Hematopoietic multipotent progenitor cell (in vitro differentiated cells): ENCODE data around the gene RAB4B. TPM values are rescaled to one million over a fixed set of nuclear protein-coding genes. Genes with fewer than 3 reads are reported as not detected.
"Not testable (repeated sequence)": the region's sequence is repeated elsewhere in the genome, so short reads cannot be mapped to it uniquely, and the experiment has no call there.

Experiments
- DNase-seq, 3 donors: peaks; one replicate each; pipeline ENCODE4 v3.0.0-alpha.2; 2011 to 2015; ENCODE audit warnings: low read depth in 2 of 3, low spot score in 2 of 3
- total RNA-seq: library from RNA; depleted of rRNA; stranded (reverse); fragments of >200 nt; gene quantifications from one replicate; pipeline ENCODE4 v1.2.3, GENCODE V29; 2012

Gene RAB4B
- total RNA-seq, 1 donor = 28.8 TPM

GRCh38 chr19:40838477-40838876, 60.4 kb downstream of the RAB4B start:
- not testable (repeated sequence) for DNase-seq

GRCh38 chr19:40842012-40842411, 64.0 kb downstream of the RAB4B start:
- not testable (repeated sequence) for DNase-seq

GRCh38 chr19:40842997-40843652, 65.1 kb downstream of the RAB4B start:
- DNase-seq = not testable (repeated sequence)

- DNase-seq = peak in 2 of 3 donors; percentile 63 to 84
These were observed 65.6 kb downstream of the RAB4B start for GRCh38 chr19:40843653-40844052.

Other genes starting within 250 kb of the RAB4B start
- gene SHKBP1, start 201.4 kb upstream of the RAB4B start, total RNA-seq = 91.3 TPM
- gene LTBP4, start 176.9 kb upstream of the RAB4B start, total RNA-seq = 103 TPM
- 18.3 TPM for gene NUMBL, start 87.6 kb upstream of the RAB4B start, total RNA-seq
- 73.8 TPM for gene COQ8B, start 61.4 kb upstream of the RAB4B start, total RNA-seq
- gene ITPKC, start 61.1 kb upstream of the RAB4B start, total RNA-seq = 9.2 TPM
- 3.8 TPM for gene ACTMAP, start 27.8 kb upstream of the RAB4B start, total RNA-seq
- 77.3 TPM for gene SNRPA, start 27.0 kb upstream of the RAB4B start, total RNA-seq
- gene MIA, start 2.7 kb upstream of the RAB4B start, total RNA-seq = not detected
- gene EGLN2, start 20.9 kb downstream of the RAB4B start, total RNA-seq = 146 TPM
- gene CYP2A6, start 72.2 kb downstream of the RAB4B start, total RNA-seq = not detected
- not detected for gene CYP2A7, start 104.0 kb downstream of the RAB4B start, total RNA-seq
- gene CYP2B6, start 213.0 kb downstream of the RAB4B start, total RNA-seq = not detected